DND-41 (cell line): ENCODE results near the gene UCN2.

Experiments
- CTCF ChIP-seq: IDR thresholded peaks from 2 replicates; pipeline ENCODE4 v1.5.1; 2012; ENCODE audit warnings: borderline replicate concordance, low read length, moderate library complexity, mild to moderate bottlenecking; ENCODE audit not compliant: poor library complexity, severe bottlenecking; ENCODE audit errors: extremely low read depth
- EZH2 ChIP-seq: IDR thresholded peaks from 3 replicates; pipeline ENCODE4 v1.6.1; 2012; ENCODE audit warnings: borderline replicate concordance, low read depth, mild to moderate bottlenecking, moderate library complexity, low read length, inconsistent platforms; ENCODE audit not compliant: severe bottlenecking

GRCh38 chr3:48595526-48596121 is 32.0 kb upstream of the UCN2 start:
- TF ChIP-seq CTCF (no peak), EZH2 (no peak)
